Central memory CD8-positive, alpha-beta T cell (primary cell): Measurements from ENCODE around the gene CLASRP.
"Not testable (repeated sequence)": the region's sequence is repeated elsewhere in the genome, so short reads cannot be mapped to it uniquely, and the experiment has no call there.

Experiments used
- ATAC-seq: fragments of 150-1000 bp; cut with Tn5 transposase; replicated peaks from 2 replicates; pipeline ENCODE4 v1.10.0; 2022; ENCODE audit warnings: mild to moderate bottlenecking, moderate FRiP score, moderate number of reproducible peaks; ENCODE audit not compliant: poor library complexity, severe bottlenecking; ENCODE audit errors: extremely low read depth
- DNase-seq, 2 donors: peaks; one replicate each; pipeline ENCODE4 v3.0.0; 2021; ENCODE audit warnings: low spot score in 2 of 2
- H3K27ac Mint-ChIP-seq: one replicate; pipeline ENCODE4 v1.8.0; 2022; ENCODE audit warnings: low read depth, mild to moderate bottlenecking, moderate library complexity, mixed read lengths
- H3K27me3 Mint-ChIP-seq: one replicate; pipeline ENCODE4 v1.8.0; 2022; ENCODE audit warnings: mixed read lengths
- H3K36me3 Mint-ChIP-seq: one replicate; pipeline ENCODE4 v1.8.0; 2022; ENCODE audit warnings: mild to moderate bottlenecking, moderate library complexity, mixed read lengths; ENCODE audit not compliant: insufficient read depth
- H3K4me1 Mint-ChIP-seq: one replicate; pipeline ENCODE4 v1.8.0; 2022; ENCODE audit warnings: mixed read lengths
- H3K4me3 Mint-ChIP-seq: one replicate; pipeline ENCODE4 v1.8.0; 2022; ENCODE audit warnings: mild to moderate bottlenecking, moderate library complexity, mixed read lengths
- H3K9me3 Mint-ChIP-seq: one replicate; pipeline ENCODE4 v1.8.0; 2022; ENCODE audit warnings: mixed read lengths

Gene CLASRP, protein sequence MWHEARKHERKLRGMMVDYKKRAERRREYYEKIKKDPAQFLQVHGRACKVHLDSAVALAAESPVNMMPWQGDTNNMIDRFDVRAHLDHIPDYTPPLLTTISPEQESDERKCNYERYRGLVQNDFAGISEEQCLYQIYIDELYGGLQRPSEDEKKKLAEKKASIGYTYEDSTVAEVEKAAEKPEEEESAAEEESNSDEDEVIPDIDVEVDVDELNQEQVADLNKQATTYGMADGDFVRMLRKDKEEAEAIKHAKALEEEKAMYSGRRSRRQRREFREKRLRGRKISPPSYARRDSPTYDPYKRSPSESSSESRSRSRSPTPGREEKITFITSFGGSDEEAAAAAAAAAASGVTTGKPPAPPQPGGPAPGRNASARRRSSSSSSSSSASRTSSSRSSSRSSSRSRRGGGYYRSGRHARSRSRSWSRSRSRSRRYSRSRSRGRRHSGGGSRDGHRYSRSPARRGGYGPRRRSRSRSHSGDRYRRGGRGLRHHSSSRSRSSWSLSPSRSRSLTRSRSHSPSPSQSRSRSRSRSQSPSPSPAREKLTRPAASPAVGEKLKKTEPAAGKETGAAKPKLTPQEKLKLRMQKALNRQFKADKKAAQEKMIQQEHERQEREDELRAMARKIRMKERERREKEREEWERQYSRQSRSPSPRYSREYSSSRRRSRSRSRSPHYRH

DNA sequence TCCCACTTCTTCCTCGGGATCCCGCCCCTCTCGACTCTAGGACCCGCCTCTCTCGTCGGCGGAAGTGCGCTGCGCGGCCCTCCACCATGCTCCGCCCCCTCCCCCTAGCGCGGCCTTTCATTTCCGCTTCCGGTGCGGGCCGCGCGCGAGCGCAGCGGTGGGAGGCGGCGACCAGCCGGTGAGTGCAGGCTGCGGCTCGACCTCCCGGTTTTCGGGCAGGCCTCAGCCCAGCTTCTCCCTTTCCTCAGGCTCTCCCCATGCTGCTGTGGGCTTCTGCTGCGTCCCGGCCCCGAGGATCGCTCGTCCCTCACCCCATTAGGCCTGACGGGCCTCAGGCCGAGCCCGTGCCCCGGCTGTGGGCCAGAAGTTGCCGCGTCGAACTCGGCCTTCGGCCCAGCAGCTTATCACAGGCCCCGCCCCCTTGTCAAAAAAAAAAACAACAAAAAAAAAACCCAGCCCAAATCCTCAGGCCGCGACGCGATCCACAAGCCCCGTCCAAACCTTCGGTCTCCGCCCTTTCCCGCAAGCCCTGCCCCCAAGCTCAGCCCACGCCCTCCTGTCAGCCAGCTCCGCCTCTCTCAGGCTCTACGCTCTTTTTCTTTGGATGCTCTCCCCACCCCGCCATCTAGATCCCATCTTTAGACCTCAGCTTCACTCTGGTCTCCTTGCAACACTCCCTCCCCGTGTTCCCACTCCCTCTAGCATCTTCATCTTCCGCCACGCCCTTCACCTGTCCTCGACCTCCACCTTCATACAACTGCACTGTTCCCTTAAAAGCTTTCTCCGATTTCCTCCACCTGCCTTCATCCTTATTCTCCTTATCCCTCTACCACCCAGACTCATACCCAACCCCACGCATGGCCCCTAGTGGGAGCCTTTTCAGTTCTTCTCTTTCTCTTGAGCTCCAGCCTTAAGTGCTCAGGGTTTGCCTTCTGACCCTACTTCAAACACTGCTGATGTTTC is at the start of gene CLASRP:
TSS of gene CLASRP (plus strand) at position 115 of the 963 bp plus-strand sequence. CDS start 1,168 bp downstream, outside the sequence.
- H3K27ac Mint-ChIP-seq: peak within 1 kb of the TSS; percentile 85
- H3K4me1 Mint-ChIP-seq: peaks cover 37% of the 10 kb centered on the region
- H3K4me3 Mint-ChIP-seq: peak within 1 kb of the TSS; percentile 88
- DNase-seq (peak; percentile 76 to 78), ATAC-seq (peak; percentile 94)
- H3K27me3 Mint-ChIP-seq: no peaks in the 10 kb centered on the region
- H3K9me3 Mint-ChIP-seq: no peaks in the 10 kb centered on the region
- peaks cover 47% of the 10 kb centered on the region for H3K36me3 Mint-ChIP-seq

- Mint-ChIP-seq H3K4me3 (no peak overlapping the region), H3K9me3 (no peaks in the 10 kb centered on the region), H3K27me3 (no peaks in the 10 kb centered on the region), H3K27ac (no peak overlapping the region), H3K36me3 (peaks cover 31% of the 10 kb centered on the region), H3K4me1 (peaks cover 11% of the 10 kb centered on the region)
- DNase-seq (no peak), ATAC-seq (no peak)
Measured at GRCh38 chr19:44990459-44990858, 48.4 kb upstream of the CLASRP start.

GRCh38 chr19:44990966-44991365 is 47.9 kb upstream of the CLASRP start:
- no peak overlapping the region for H3K4me3 Mint-ChIP-seq
- DNase-seq (no peak), ATAC-seq (no peak)
- H3K36me3 Mint-ChIP-seq: peaks cover 26% of the 10 kb centered on the region
- no peaks in the 10 kb centered on the region for H3K27me3 Mint-ChIP-seq
- no peak overlapping the region for H3K27ac Mint-ChIP-seq
- no peaks in the 10 kb centered on the region for H3K9me3 Mint-ChIP-seq
- H3K4me1 Mint-ChIP-seq: peaks cover 11% of the 10 kb centered on the region

DNA sequence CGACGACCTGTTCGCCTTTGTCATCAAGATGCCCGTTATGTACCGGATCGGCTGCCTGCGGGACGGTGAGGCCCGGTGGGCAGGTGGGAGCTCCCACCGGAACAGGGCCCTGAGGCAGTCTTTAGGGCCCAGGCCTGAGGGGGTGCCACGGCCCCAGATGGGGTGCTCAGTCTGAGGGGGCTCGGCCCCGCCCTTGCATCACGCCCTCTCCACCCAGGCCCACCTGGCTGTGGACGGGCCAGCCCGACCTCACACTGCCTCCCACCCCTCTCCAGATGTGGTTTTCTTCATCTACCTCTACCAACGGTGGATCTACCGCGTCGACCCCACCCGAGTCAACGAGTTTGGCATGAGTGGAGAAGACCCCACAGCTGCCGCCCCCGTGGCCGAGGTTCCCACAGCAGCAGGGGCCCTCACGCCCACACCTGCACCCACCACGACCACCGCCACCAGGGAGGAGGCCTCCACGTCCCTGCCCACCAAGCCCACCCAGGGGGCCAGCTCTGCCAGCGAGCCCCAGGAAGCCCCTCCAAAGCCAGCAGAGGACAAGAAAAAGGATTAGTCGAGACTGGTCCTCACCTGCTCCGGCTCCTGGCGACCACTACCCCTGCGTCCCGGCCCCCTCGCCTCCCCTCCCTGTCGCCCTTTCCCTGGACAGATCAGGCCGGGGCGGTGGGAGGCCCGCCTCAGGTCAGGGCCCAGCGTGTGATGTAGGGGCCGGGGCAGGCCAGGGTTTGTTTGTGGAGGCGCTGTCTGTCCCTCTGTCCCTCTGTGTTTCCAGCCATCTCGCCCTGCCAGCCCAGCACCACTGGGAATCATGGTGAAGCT is 46.3 kb upstream of the CLASRP start:
- no peaks in the 10 kb centered on the region for H3K9me3 Mint-ChIP-seq
- H3K4me1 Mint-ChIP-seq: peaks cover 11% of the 10 kb centered on the region
- no peak for DNase-seq
- ATAC-seq: no peak
- H3K36me3 Mint-ChIP-seq: peaks cover 18% of the 10 kb centered on the region
- H3K27me3 Mint-ChIP-seq: no peaks in the 10 kb centered on the region
- H3K27ac Mint-ChIP-seq: no peak overlapping the region
- no peak overlapping the region for H3K4me3 Mint-ChIP-seq

DNA sequence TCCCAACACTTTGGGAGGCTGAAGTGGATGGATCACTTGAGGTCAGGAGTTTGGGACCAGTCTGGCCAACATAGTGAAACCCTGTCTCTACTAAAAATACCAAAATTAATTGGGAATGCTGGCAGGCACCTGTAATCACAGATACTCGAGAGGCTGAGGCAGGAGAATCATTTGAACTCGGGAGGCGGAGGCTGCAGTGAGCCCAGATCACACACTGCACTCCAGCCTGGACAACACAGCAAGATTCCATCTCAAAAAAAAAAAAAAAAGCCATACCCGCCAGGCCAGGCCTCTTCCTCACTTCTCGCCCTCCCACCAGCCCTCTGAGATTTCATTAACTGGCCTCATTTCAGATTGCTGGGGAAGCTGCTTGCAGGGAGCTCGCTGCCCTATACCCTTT is 45.3 kb upstream of the CLASRP start:
- Mint-ChIP-seq H3K4me1 (peaks cover 11% of the 10 kb centered on the region), H3K4me3 (no peak overlapping the region), H3K9me3 (no peaks in the 10 kb centered on the region), H3K27me3 (no peaks in the 10 kb centered on the region), H3K27ac (no peak overlapping the region), H3K36me3 (peaks cover 18% of the 10 kb centered on the region)
- ATAC-seq (no peak), DNase-seq (no peak)

- no peak overlapping the region for H3K4me3 Mint-ChIP-seq
- H3K9me3 Mint-ChIP-seq: no peaks in the 10 kb centered on the region
- H3K4me1 Mint-ChIP-seq: peaks cover 7% of the 10 kb centered on the region
- H3K36me3 Mint-ChIP-seq: peaks cover 13% of the 10 kb centered on the region
- H3K27me3 Mint-ChIP-seq: no peaks in the 10 kb centered on the region
- DNase-seq (no peak), ATAC-seq (no peak)
- no peak overlapping the region for H3K27ac Mint-ChIP-seq
Measured at GRCh38 chr19:44993926-44994537, 44.8 kb upstream of the CLASRP start.

DNA sequence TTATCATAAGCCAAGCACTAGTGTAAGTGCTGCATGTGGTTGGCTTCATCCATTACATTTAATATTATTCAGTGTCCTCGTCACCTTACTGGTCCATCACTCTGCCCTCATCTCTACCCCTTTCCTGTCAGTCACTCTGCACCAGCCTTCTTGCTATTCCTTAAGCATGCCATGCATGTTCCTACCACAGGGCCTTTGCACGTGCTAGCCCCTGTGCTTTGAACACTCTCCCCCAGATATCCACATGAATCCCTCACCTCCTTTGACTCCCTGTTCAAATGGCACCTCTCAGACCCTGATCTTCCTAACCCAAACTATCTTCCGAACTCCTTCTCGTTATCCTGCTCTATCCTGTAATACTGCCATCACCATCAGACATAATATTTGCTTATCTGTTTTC is 40.8 kb upstream of the CLASRP start:
- Mint-ChIP-seq H3K4me3 (no peak overlapping the region), H3K36me3 (peaks cover 28% of the 10 kb centered on the region), H3K4me1 (peaks cover 16% of the 10 kb centered on the region), H3K27me3 (no peaks in the 10 kb centered on the region), H3K27ac (no peak overlapping the region), H3K9me3 (no peaks in the 10 kb centered on the region)
- ATAC-seq: no peak
- DNase-seq: no peak

DNA sequence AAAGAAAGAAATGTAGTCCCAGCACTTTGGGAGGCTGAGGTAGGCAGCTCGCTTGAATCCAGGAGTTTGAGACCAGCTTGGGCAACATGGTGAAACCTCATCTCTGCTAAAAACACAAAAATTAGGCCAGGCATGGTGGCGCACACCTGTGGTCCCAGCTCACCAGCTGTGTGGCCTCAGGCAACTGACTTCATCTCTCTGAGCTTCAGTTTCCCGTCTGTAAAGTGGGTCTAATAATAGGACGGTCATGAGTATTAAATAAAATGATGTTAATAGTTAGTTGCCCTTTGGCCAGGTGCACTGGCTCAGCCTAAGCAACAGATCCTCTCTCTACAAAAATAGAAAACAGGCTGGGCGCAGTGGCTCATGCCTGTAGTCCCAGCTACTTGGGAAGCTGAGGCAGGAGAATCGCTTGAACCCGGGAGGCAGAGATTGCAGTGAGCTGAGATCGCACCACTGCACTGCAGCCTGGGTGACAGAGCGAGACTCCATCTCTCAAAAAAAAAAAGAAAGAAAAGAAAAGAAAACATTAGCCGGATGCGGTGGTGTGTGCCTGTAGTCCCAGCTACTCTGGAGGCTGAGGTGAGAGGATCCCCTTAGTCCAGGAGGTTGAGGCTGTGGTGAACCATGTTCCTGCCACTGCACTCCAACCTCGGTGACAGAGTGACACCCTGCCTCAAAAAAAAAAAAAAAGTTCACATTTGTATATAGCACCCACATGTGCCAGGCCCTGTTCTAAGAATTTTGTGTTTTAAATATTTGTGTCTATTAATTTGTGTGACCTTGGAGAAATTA is 39.5 kb upstream of the CLASRP start:
- not testable (repeated sequence) for DNase-seq, H3K9me3 Mint-ChIP-seq, H3K27me3 Mint-ChIP-seq, ATAC-seq
- Mint-ChIP-seq H3K4me3 (peak overlapping the region; percentile 25), H3K27ac (peak overlapping the region; percentile 98), H3K36me3 (peaks cover 33% of the 10 kb centered on the region), H3K4me1 (peaks cover 16% of the 10 kb centered on the region)

- peak overlapping the region; percentile 89 for H3K4me3 Mint-ChIP-seq
- not testable (repeated sequence) for DNase-seq, H3K27me3 Mint-ChIP-seq, H3K9me3 Mint-ChIP-seq, ATAC-seq
- peaks cover 33% of the 10 kb centered on the region for H3K36me3 Mint-ChIP-seq
- H3K4me1 Mint-ChIP-seq: peaks cover 12% of the 10 kb centered on the region
- H3K27ac Mint-ChIP-seq: peak overlapping the region; percentile 98
Measured at GRCh38 chr19:45000665-45001064, 38.2 kb upstream of the CLASRP start.

GRCh38 chr19:45001087-45001739 is 37.6 kb upstream of the CLASRP start, which contains the start of gene RELB:
Gene RELB, plus strand, starts transcription at chr19:45001464. Its CDS starts 116 bp downstream, at chr19:45001580.
- Mint-ChIP-seq H3K36me3 (peaks cover 37% of the 10 kb centered on the region), H3K9me3 (no peaks in the 10 kb centered on the region), H3K27me3 (no peaks in the 10 kb centered on the region), H3K4me1 (peaks cover 18% of the 10 kb centered on the region), H3K27ac (peak within 1 kb of the TSS; percentile 98), H3K4me3 (peak within 1 kb of the TSS; percentile 89)
- peak; percentile 95 to 96 for DNase-seq
- peak; percentile 72 for ATAC-seq
